Ishikawa (cell line): ENCODE measurements around the gene NAV2.

Experiments
- CEBPB ChIP-seq: IDR thresholded peaks from 2 replicates; pipeline ENCODE4 v1.6.1; 2012
- CREB1 ChIP-seq: IDR thresholded peaks from 2 replicates; pipeline ENCODE4 v1.6.1; 2012; ENCODE audit warnings: low read depth
- EGR1 ChIP-seq: IDR thresholded peaks from 2 replicates; pipeline ENCODE4 v1.6.1; 2012
- EP300 ChIP-seq: IDR thresholded peaks from 2 replicates; pipeline ENCODE4 v1.6.1; 2012; ENCODE audit warnings: borderline replicate concordance
- FOXM1 ChIP-seq: IDR thresholded peaks from 2 replicates; pipeline ENCODE4 v1.6.1; 2012; ENCODE audit warnings: low read depth, borderline replicate concordance
- NFIC ChIP-seq: IDR thresholded peaks from 2 replicates; pipeline ENCODE4 v1.6.1; 2012
- RAD21 ChIP-seq: IDR thresholded peaks from 2 replicates; pipeline ENCODE4 v1.6.1; 2012; ENCODE audit warnings: low read depth
- TAF1 ChIP-seq: IDR thresholded peaks from 2 replicates; pipeline ENCODE4 v1.6.1; 2012; ENCODE audit warnings: low read depth, mild to moderate bottlenecking
- TCF12 ChIP-seq: IDR thresholded peaks from 2 replicates; pipeline ENCODE4 v1.6.1; 2012; ENCODE audit warnings: low read depth
- TEAD4 ChIP-seq: IDR thresholded peaks from 2 replicates; pipeline ENCODE4 v1.6.1; 2012
- YY1 ChIP-seq: IDR thresholded peaks from 2 replicates; pipeline ENCODE4 v1.6.1; 2012; ENCODE audit warnings: low read depth
- ZBTB7A ChIP-seq: IDR thresholded peaks from 2 replicates; pipeline ENCODE4 v1.6.1; 2012; ENCODE audit warnings: low read depth
- TF ChIP-seq, protein P1 (sequence below): IDR thresholded peaks from 2 replicates; pipeline ENCODE4 v1.6.1; 2012
- TF ChIP-seq, protein P2 (sequence below): IDR thresholded peaks from 2 replicates; pipeline ENCODE4 v1.6.1; 2012
- TF ChIP-seq, protein P3 (sequence below): IDR thresholded peaks from 2 replicates; pipeline ENCODE4 v1.6.1; 2012; ENCODE audit warnings: low read depth, mild to moderate bottlenecking

The NAV2 gene

DNA sequence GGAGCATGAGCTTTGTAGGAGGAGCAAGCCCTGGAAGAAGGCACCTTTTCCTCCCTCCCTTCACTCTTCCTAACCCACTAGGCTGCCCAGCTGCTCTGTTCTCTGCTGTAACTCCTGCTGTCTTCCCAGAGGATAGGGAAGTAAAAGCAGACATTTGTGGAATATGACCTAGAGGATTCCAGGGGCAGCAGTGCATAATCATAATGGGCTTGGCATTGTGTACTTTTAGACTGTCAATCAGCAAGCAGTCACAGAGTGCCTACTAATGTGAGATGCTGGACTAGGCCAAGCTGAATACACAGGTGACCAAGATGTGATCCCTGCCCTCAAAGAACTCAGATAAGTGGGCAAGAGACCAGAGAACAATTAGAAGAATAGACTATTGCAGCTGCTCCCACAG lies 133.0 kb downstream of the NAV2 start:
- TF ChIP-seq TEAD4 (no peak), TCF12 (no peak), YY1 (no peak), FOXM1 (no peak), CEBPB (no peak), RAD21 (no peak), EP300 (no peak)
- TF ChIP-seq, protein P1, sequence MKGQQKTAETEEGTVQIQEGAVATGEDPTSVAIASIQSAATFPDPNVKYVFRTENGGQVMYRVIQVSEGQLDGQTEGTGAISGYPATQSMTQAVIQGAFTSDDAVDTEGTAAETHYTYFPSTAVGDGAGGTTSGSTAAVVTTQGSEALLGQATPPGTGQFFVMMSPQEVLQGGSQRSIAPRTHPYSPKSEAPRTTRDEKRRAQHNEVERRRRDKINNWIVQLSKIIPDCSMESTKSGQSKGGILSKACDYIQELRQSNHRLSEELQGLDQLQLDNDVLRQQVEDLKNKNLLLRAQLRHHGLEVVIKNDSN, result no peak
- TF ChIP-seq, protein P2, sequence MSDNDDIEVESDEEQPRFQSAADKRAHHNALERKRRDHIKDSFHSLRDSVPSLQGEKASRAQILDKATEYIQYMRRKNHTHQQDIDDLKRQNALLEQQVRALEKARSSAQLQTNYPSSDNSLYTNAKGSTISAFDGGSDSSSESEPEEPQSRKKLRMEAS, result no peak

DNA sequence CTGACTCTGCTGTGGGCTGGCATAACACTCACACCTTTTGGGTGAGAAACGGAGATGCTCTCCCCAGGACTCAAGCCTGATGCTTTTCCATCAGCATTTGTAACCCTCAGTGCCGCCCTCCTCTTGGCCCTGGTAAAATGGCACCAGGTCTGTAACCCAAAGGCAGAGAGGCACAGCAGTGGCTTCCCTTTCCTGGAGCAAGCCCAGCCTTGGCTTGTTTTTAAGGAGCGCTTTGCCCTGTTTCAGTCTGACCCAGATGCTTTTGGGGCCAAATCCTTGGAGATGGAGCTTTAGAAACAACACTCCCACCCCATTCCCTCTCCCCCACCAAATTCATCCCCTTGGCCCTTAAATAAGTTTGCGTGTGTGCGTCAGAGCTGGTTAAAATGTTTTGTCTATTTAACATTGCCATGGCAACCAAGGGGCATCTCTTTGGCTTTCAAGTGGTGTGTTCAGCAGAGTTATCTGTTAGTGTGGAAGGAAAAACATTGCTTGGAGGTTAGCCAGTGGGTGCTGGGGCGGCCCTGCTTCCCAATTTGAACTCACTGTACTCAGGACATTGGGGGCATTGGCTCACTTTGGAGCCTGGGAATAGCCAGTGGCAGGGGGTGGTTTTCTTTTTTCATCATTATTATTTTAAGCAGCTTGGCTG lies 134.1 kb downstream of the NAV2 start:
- TF ChIP-seq YY1 (no peak), TEAD4 (no peak), CREB1 (no peak), EP300 (no peak), ZBTB7A (no peak)
- TF ChIP-seq, protein P3, sequence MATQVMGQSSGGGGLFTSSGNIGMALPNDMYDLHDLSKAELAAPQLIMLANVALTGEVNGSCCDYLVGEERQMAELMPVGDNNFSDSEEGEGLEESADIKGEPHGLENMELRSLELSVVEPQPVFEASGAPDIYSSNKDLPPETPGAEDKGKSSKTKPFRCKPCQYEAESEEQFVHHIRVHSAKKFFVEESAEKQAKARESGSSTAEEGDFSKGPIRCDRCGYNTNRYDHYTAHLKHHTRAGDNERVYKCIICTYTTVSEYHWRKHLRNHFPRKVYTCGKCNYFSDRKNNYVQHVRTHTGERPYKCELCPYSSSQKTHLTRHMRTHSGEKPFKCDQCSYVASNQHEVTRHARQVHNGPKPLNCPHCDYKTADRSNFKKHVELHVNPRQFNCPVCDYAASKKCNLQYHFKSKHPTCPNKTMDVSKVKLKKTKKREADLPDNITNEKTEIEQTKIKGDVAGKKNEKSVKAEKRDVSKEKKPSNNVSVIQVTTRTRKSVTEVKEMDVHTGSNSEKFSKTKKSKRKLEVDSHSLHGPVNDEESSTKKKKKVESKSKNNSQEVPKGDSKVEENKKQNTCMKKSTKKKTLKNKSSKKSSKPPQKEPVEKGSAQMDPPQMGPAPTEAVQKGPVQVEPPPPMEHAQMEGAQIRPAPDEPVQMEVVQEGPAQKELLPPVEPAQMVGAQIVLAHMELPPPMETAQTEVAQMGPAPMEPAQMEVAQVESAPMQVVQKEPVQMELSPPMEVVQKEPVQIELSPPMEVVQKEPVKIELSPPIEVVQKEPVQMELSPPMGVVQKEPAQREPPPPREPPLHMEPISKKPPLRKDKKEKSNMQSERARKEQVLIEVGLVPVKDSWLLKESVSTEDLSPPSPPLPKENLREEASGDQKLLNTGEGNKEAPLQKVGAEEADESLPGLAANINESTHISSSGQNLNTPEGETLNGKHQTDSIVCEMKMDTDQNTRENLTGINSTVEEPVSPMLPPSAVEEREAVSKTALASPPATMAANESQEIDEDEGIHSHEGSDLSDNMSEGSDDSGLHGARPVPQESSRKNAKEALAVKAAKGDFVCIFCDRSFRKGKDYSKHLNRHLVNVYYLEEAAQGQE, result no peak
- TF ChIP-seq, protein P2, result no peak

DNA sequence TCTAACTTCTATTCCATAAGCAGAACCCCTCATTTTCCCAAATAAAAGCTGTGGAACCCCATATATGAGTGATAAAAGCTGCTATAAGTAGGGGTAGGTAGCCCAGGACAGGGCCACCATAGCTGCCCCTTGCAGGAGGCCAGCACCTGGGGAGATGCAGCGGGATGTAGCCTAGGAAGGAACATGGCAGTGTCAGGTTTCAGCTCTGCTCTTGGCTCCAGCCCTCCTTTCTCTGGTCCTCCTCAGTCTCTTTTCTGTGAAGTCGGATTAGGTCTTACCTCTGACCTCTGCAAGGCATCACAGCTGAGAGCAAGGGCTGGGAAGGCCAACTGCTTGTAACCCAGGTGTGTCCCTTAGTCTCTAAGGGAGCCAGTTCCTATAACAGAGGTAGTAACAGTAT lies 135.6 kb downstream of the NAV2 start:
- TF ChIP-seq TCF12 (no peak), CREB1 (no peak), TEAD4 (no peak), EP300 (no peak), YY1 (no peak), CEBPB (no peak), RAD21 (no peak), NFIC (no peak), FOXM1 (no peak), ZBTB7A (no peak), EGR1 (no peak), TAF1 (no peak)
- TF ChIP-seq, protein P2, result no peak
- TF ChIP-seq, protein P1, result no peak
- TF ChIP-seq, protein P3, result no peak

DNA sequence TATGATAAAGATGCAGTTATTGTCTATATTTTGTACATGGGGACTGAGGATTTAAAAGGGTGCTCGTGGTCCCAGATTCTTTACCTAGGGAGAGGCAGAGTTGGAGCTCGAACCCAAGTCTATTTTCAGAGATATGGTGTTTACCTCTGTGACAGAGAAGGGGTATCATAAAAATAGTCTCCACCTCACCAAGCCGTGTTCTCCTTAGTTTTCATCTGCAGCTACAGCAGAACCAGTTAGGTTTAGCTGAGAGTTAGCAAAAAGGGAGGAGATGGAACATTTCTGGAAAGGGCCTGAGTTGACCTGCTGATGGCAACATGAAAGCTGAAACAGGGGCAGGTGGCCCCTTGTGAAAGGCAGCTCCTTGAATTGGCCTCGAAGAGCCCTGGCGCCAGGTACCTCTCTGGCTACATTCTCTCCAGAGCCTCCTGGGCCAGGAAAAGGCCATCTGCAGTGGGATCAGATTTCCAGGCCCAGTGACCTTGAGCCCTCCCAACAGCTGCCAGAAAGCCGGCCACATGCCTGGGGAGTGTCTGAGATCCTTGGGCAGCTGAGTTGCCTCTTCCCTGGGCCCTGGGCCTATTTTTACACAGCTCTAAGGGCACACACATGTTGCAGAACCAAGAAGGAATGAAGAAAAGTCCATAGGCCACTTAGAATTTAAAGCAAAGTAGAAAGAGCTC lies 136.6 kb downstream of the NAV2 start:
- no peak for TF ChIP-seq RAD21
- no peak for TF ChIP-seq TCF12
- no peak for TF ChIP-seq EP300
- TF ChIP-seq, protein P3, result no peak
- TF ChIP-seq CREB1, result no peak
- TF ChIP-seq, protein P2, result no peak
- TF ChIP-seq, protein P1, result no peak
- TF ChIP-seq ZBTB7A, result no peak
- no peak for TF ChIP-seq YY1
- TF ChIP-seq TAF1, result no peak
- no peak for TF ChIP-seq EGR1
- TF ChIP-seq FOXM1, result no peak
- no peak for TF ChIP-seq CEBPB
